ENCODE measurements around the gene SLC6A3. TPM values are rescaled to one million over a fixed set of nuclear protein-coding genes. Genes with fewer than 3 reads are reported as not detected.
A peak's percentile ranks its signal among the peaks of the same experiment; 100 is the strongest.

The SLC6A3 gene
- total and polyA plus RNA-seq, 9 donors, result 0.05 to 0.62 (median 0.40) TPM

DNA sequence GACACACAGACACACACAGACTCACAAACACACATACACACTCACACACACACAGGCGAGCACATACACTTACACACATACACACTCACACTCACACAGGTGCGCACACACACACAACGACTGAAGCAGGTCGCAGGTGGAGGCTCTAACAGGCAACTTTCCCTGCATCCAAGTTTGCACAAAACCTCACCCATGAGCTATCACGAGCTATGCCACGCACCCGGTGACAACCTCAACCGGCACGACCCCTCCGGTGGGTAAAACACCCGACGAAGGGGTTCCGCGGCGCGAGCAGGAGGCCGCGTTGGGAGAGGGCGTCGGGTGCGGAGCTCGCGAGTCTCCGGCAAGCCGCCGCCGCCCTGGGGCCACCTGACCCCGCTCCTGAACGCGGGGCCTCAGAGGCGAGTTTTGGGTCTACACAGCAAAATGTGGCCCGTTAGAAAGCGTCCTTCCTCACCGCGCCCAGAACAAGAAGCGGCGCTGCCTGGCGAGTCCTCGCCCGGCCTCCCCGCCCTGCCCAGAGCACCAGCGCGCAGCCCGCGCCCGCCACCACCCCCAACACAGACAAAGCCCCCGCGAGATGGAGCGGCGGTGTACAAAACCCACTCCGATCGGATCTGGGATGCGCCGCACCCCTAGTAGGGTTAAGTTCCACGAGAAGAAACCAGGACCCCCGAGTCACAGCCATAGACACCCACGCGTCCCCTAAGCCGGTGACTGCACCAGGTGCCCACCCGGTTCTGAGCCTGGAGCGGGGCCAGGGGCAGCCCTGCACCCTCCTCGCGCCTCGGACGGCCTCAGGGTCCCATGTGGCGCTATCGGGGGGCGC lies 665 bp downstream of the SLC6A3 start:
- no peaks in the 10 kb centered on the region for H3K27me3 ChIP-seq
- no peaks in the 10 kb centered on the region for H3K9me3 ChIP-seq
- intact Hi-C loops (cut with DNase I), result no loop called here
- no peaks in the 10 kb centered on the region for H3K36me3 ChIP-seq
- no peaks in the 10 kb centered on the region for H3K4me1 ChIP-seq (ENCODE audit: insufficient read depth)
- TF ChIP-seq, protein P1, sequence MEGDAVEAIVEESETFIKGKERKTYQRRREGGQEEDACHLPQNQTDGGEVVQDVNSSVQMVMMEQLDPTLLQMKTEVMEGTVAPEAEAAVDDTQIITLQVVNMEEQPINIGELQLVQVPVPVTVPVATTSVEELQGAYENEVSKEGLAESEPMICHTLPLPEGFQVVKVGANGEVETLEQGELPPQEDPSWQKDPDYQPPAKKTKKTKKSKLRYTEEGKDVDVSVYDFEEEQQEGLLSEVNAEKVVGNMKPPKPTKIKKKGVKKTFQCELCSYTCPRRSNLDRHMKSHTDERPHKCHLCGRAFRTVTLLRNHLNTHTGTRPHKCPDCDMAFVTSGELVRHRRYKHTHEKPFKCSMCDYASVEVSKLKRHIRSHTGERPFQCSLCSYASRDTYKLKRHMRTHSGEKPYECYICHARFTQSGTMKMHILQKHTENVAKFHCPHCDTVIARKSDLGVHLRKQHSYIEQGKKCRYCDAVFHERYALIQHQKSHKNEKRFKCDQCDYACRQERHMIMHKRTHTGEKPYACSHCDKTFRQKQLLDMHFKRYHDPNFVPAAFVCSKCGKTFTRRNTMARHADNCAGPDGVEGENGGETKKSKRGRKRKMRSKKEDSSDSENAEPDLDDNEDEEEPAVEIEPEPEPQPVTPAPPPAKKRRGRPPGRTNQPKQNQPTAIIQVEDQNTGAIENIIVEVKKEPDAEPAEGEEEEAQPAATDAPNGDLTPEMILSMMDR (IDR thresholded peaks at IDR 0.05), result no peak
- TF ChIP-seq POLR2A (IDR thresholded peaks at IDR 0.05) (no peak), EP300 (IDR thresholded peaks at IDR 0.05) (no peak)
- no peak overlapping the region for H3K4me3 ChIP-seq
- WGBS, 3 donors, result 3 to 6% (median 3%) methylated on average over 65 to 68 of the region's 68 CpGs
- peak in 1 of 5 donors; percentile 9 for DNase-seq
- H3K27ac ChIP-seq, result no peak overlapping the region

DNA sequence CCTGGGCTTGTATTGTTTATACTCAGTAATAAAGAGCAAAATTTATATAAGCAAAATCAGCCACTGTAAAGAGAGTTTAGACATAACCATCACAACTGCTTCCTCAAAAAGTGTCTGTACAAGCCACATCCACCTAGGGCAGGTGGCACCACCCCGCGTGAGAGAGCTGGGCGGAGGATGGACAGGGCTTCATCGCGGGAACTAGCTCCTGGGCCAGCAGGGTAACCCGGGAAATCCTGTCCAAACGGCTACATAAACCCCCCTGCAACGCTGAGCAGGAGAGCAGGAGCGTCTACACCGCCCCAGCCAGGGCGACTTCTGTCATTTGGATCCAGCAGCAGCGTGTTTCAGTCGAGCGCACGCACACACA lies 1.3 kb downstream of the SLC6A3 start:
- no peaks in the 10 kb centered on the region for H3K4me1 ChIP-seq (ENCODE audit: insufficient read depth)
- H3K27ac ChIP-seq, result no peak overlapping the region
- H3K9me3 ChIP-seq, result no peaks in the 10 kb centered on the region
- no peak overlapping the region for H3K4me3 ChIP-seq
- no peak for TF ChIP-seq EP300 (IDR thresholded peaks at IDR 0.05)
- TF ChIP-seq POLR2A (IDR thresholded peaks at IDR 0.05), result no peak
- TF ChIP-seq, protein P1 (IDR thresholded peaks at IDR 0.05), result no peak
- no peaks in the 10 kb centered on the region for H3K36me3 ChIP-seq
- intact Hi-C loops (cut with DNase I), result no loop called here
- 47 to 56% (median 51%) methylated on average over 15 of the region's 15 CpGs for WGBS, 3 donors
- H3K27me3 ChIP-seq, result no peaks in the 10 kb centered on the region
- DNase-seq, result no peak

DNA sequence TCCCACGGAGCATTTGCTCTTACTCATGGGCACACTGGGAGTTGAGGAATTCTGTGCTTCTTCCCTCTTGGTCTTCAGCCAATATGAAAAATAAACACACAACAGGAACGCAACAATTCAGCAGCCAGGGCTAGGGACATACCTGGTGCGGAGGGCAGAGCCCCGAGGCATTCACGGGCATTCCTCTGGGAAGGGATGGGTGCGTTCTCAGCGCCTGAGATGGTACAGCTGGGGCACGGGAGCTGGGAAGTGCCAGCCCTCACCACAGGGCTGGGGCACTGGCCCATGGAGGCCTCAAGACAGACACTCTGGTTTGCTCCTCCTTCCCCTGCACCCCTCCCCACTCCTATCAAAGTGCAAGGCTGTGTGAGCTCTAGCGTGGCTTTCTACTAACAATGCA lies 2.1 kb downstream of the SLC6A3 start:
- H3K9me3 ChIP-seq, result no peaks in the 10 kb centered on the region
- H3K36me3 ChIP-seq, result no peaks in the 10 kb centered on the region
- no peak overlapping the region for H3K4me3 ChIP-seq
- TF ChIP-seq, protein P1 (IDR thresholded peaks at IDR 0.05), result no peak
- no peak for TF ChIP-seq EP300 (IDR thresholded peaks at IDR 0.05)
- no peak for TF ChIP-seq POLR2A (IDR thresholded peaks at IDR 0.05)
- no peak for DNase-seq
- no peaks in the 10 kb centered on the region for H3K4me1 ChIP-seq (ENCODE audit: insufficient read depth)
- H3K27me3 ChIP-seq, result no peaks in the 10 kb centered on the region
- 63 to 76% (median 65%) methylated on average over 9 of the region's 9 CpGs for WGBS, 3 donors
- no peak overlapping the region for H3K27ac ChIP-seq
- intact Hi-C loops (cut with DNase I), result no loop called here

DNA sequence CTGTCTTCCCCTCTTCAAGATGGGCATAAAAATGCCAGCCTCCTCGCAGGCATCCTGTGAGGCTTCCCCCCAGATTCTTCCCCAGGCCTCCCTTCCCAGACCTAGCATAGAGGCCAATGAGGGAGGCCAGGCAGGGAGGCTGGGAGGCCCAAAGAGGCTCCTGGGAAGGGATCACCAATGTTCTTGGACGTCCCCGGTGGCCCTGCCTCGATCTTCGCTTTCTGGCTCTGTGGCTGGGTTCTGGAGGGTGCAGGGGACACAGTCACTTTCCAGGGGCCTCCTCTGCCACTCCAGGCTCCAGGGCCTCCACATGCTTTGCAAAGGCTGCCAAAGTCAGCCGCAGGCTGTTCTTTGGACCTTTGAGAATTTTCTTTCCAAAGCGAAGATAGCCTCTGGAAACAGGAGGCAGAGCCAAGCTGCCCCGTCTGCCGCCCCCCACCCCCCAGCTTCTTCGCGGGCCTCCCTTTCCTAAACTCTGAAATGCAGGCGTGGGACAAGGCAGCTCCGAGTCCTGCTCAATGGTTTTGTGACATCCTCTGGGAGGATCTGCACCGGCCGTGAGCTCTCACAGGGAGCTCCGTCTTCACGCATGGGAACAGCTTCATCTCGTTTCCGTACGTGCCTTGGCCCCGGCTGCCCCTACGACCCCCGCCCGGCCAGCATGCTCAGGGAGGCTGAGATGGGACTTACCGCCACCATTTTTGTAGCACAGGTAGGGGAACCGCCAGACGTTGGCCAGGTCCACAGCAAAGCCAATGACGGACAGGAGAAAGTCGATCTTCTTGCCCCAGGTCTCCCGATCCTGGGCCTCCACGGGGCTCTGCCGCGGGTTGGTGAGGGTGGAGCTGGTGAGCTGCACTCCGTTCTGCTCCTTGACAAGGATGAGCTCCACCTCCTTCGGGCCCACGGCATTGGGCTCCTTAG lies 2.8 kb downstream of the SLC6A3 start:
- H3K9me3 ChIP-seq, result no peaks in the 10 kb centered on the region
- no peaks in the 10 kb centered on the region for H3K4me1 ChIP-seq (ENCODE audit: insufficient read depth)
- no peaks in the 10 kb centered on the region for H3K36me3 ChIP-seq
- no peaks in the 10 kb centered on the region for H3K27me3 ChIP-seq
- peak in 1 of 5 donors; percentile 5 for DNase-seq
- 64 to 78% (median 74%) methylated on average over 33 to 36 of the region's 36 CpGs for WGBS, 3 donors
- TF ChIP-seq, protein P1 (IDR thresholded peaks at IDR 0.05), result no peak
- TF ChIP-seq EP300 (IDR thresholded peaks at IDR 0.05) (no peak), POLR2A (IDR thresholded peaks at IDR 0.05) (no peak)
- no peak overlapping the region for H3K4me3 ChIP-seq
- intact Hi-C loops (cut with DNase I), result no loop called here
- no peak overlapping the region for H3K27ac ChIP-seq

All from ovary (tissue), 9 donors.